Astrocyte (in vitro differentiated cells and primary cell): ENCODE results near the gene ZNF407.

Experiments
- EZH2 ChIP-seq: IDR thresholded peaks from 2 replicates; pipeline ENCODE4 v1.6.1; 2012; ENCODE audit warnings: mild to moderate bottlenecking, low read length, inconsistent platforms; ENCODE audit not compliant: insufficient read depth
- TF ChIP-seq, protein P1 (sequence below): IDR thresholded peaks from 2 replicates; pipeline ENCODE4 v1.5.1; 2011; ENCODE audit warnings: low read depth, mild to moderate bottlenecking, inconsistent platforms, low read length, moderate library complexity; ENCODE audit not compliant: insufficient read depth

DNA sequence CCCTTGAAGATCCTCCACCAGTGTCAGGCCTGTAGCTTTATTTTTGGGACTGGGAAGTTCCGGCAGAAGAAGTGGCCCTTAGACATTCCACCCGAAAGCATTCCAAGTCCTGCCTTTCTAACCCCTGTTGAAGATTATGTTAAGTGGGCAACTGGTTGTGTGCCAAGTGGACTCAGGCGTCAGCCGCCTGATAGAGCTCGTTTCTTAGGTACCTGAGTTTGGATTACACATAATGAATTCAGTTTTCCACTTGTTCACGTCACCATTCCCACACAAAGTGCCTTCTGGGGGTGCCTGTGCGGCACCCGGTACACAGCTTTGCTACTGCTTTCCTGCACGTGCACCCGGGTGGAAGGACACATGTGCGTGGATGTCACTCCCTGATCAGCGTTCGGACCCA is 454.8 kb downstream of the ZNF407 start:
- TF ChIP-seq, protein P1, sequence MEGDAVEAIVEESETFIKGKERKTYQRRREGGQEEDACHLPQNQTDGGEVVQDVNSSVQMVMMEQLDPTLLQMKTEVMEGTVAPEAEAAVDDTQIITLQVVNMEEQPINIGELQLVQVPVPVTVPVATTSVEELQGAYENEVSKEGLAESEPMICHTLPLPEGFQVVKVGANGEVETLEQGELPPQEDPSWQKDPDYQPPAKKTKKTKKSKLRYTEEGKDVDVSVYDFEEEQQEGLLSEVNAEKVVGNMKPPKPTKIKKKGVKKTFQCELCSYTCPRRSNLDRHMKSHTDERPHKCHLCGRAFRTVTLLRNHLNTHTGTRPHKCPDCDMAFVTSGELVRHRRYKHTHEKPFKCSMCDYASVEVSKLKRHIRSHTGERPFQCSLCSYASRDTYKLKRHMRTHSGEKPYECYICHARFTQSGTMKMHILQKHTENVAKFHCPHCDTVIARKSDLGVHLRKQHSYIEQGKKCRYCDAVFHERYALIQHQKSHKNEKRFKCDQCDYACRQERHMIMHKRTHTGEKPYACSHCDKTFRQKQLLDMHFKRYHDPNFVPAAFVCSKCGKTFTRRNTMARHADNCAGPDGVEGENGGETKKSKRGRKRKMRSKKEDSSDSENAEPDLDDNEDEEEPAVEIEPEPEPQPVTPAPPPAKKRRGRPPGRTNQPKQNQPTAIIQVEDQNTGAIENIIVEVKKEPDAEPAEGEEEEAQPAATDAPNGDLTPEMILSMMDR: no peak
- TF ChIP-seq EZH2: no peak
